ENCODE measurements around the gene ARHGAP15. TPM values are rescaled to one million over a fixed set of nuclear protein-coding genes. Genes with fewer than 3 reads are reported as not detected.

The ARHGAP15 gene
- total and polyA plus RNA-seq, 2 donors (not counting 1 experiment from before 2014, with no cell fraction given), result 0.07 TPM; not detected in 1

GRCh38 chr2:143754742-143755141, 625.5 kb downstream of the ARHGAP15 start:
- no peaks in the 10 kb centered on the region for H3K9me3 ChIP-seq (ENCODE audit: control insufficient read depth, insufficient read depth, low read depth, low read length)
- no peaks in the 10 kb centered on the region for H4K20me1 ChIP-seq (ENCODE audit: control insufficient read depth, extremely low read depth, insufficient read depth, low read length)
- H3K36me3 ChIP-seq (ENCODE audit: control insufficient read depth, insufficient read depth, low read length), result no peaks in the 10 kb centered on the region
- no peak overlapping the region for H3K4me2 ChIP-seq (ENCODE audit: extremely low read depth, insufficient read depth, low read length)
- H3K4me1 ChIP-seq (ENCODE audit: control insufficient read depth, extremely low read depth, insufficient read depth, low read length), result no peaks in the 10 kb centered on the region
- H2AFZ ChIP-seq (ENCODE audit: low read length), result no peak overlapping the region
- H3K79me2 ChIP-seq (ENCODE audit: control insufficient read depth, insufficient read depth, low read length), result no peaks in the 10 kb centered on the region
- no peak overlapping the region for H3K9ac ChIP-seq (ENCODE audit: insufficient read depth, low read length)
- H3K27ac ChIP-seq (ENCODE audit: insufficient read depth, low read length), result no peak overlapping the region
- no peak overlapping the region for H3K4me3 ChIP-seq (replicated peaks in 1 of 4; ENCODE audit: control extremely low read depth in 1 of 4, insufficient read depth in 1 of 4, low read depth in 3 of 4, low read length in 4 of 4)
- TF ChIP-seq EZH2 (IDR thresholded peaks at IDR 0.05; ENCODE audit: low read length, missing control alignments), result no peak
- no peak for TF ChIP-seq CTCF (conservative IDR thresholded peaks at IDR 0.05 in 1 of 2, IDR thresholded peaks at IDR 0.05 in 1 of 2; ENCODE audit: low read depth in 1 of 2, low read length in 2 of 2)
- DNase-seq (ENCODE audit: low read depth in 2 of 2), result no peak
- H3K27me3 ChIP-seq (ENCODE audit: control insufficient read depth, insufficient read depth, low read length), result no peaks in the 10 kb centered on the region

GRCh38 chr2:143758629-143759330, 629.6 kb downstream of the ARHGAP15 start:
- Histone ChIP-seq H3K27me3 (ENCODE audit: control insufficient read depth, insufficient read depth, low read length) (no peaks in the 10 kb centered on the region), H3K9me3 (ENCODE audit: control insufficient read depth, insufficient read depth, low read depth, low read length) (no peaks in the 10 kb centered on the region), H2AFZ (ENCODE audit: low read length) (no peak overlapping the region), H3K36me3 (ENCODE audit: control insufficient read depth, insufficient read depth, low read length) (no peaks in the 10 kb centered on the region), H4K20me1 (ENCODE audit: control insufficient read depth, extremely low read depth, insufficient read depth, low read length) (no peaks in the 10 kb centered on the region), H3K9ac (ENCODE audit: insufficient read depth, low read length) (no peak overlapping the region), H3K4me3 (replicated peaks in 1 of 4; ENCODE audit: control extremely low read depth in 1 of 4, insufficient read depth in 1 of 4, low read depth in 3 of 4, low read length in 4 of 4) (no peak overlapping the region), H3K27ac (ENCODE audit: insufficient read depth, low read length) (no peak overlapping the region), H3K4me1 (ENCODE audit: control insufficient read depth, extremely low read depth, insufficient read depth, low read length) (no peaks in the 10 kb centered on the region), H3K4me2 (ENCODE audit: extremely low read depth, insufficient read depth, low read length) (no peak overlapping the region), H3K79me2 (ENCODE audit: control insufficient read depth, insufficient read depth, low read length) (no peaks in the 10 kb centered on the region)
- peak in 1 of 2 donors; percentile 29 for DNase-seq (ENCODE audit: low read depth in 2 of 2)
- TF ChIP-seq CTCF (conservative IDR thresholded peaks at IDR 0.05 in 1 of 2, IDR thresholded peaks at IDR 0.05 in 1 of 2; ENCODE audit: low read depth in 1 of 2, low read length in 2 of 2) (no peak), EZH2 (IDR thresholded peaks at IDR 0.05; ENCODE audit: low read length, missing control alignments) (no peak)

- H3K79me2 ChIP-seq (ENCODE audit: control insufficient read depth, insufficient read depth, low read length), result no peaks in the 10 kb centered on the region
Measured at GRCh38 chr2:143759455-143759854, 630.2 kb downstream of the ARHGAP15 start.

More at GRCh38 chr2:143759455-143759854, 630.2 kb downstream of the ARHGAP15 start:
- no peaks in the 10 kb centered on the region for H3K36me3 ChIP-seq (ENCODE audit: control insufficient read depth, insufficient read depth, low read length)
- H3K9me3 ChIP-seq (ENCODE audit: control insufficient read depth, insufficient read depth, low read depth, low read length), result no peaks in the 10 kb centered on the region
- TF ChIP-seq CTCF (conservative IDR thresholded peaks at IDR 0.05 in 1 of 2, IDR thresholded peaks at IDR 0.05 in 1 of 2; ENCODE audit: low read depth in 1 of 2, low read length in 2 of 2) (no peak), EZH2 (IDR thresholded peaks at IDR 0.05; ENCODE audit: low read length, missing control alignments) (no peak)
- H3K4me3 ChIP-seq (replicated peaks in 1 of 4; ENCODE audit: control extremely low read depth in 1 of 4, insufficient read depth in 1 of 4, low read depth in 3 of 4, low read length in 4 of 4), result no peak overlapping the region
- H3K4me2 ChIP-seq (ENCODE audit: extremely low read depth, insufficient read depth, low read length), result no peak overlapping the region
- H2AFZ ChIP-seq (ENCODE audit: low read length), result no peak overlapping the region
- DNase-seq (ENCODE audit: low read depth in 2 of 2), result no peak
- H4K20me1 ChIP-seq (ENCODE audit: control insufficient read depth, extremely low read depth, insufficient read depth, low read length), result no peaks in the 10 kb centered on the region
- H3K9ac ChIP-seq (ENCODE audit: insufficient read depth, low read length), result no peak overlapping the region
- no peak overlapping the region for H3K27ac ChIP-seq (ENCODE audit: insufficient read depth, low read length)
- no peaks in the 10 kb centered on the region for H3K27me3 ChIP-seq (ENCODE audit: control insufficient read depth, insufficient read depth, low read length)
- H3K4me1 ChIP-seq (ENCODE audit: control insufficient read depth, extremely low read depth, insufficient read depth, low read length), result no peaks in the 10 kb centered on the region

Measured in fibroblast of lung (primary cell).